Measurements from ENCODE around the gene OR4A5.
"Not testable (repeated sequence)": the region's sequence is repeated elsewhere in the genome, so short reads cannot be mapped to it uniquely, and the experiment has no call there.

Gene OR4A5

GRCh38 chr11:54706532-54706931, at the start of gene OR4A5:
OR4A5 (plus strand) TSS chr11:54706832; CDS start chr11:54706885, 53 bp downstream.
- DNase-seq (ENCODE audit: low spot score) = not testable (repeated sequence)

DNA sequence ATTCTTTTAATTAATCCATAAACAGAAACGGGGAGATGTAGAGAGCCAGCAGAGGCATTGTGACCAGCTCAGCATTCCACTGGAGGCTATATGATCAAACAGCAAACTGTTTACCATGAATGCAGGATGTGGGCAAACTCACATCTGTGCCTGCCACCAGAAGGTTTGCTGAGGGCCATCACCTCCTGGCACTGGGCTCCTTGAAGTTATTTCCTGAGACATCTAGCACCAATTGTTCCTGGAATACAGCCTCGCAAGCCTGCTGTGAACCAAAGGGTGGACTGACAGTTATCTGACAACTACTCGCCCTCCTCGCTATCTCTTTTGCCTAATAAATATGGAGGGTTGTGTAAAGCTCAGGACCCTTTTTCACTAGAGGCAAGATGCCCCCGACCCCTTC, 13.5 kb downstream of the OR4A5 start:
- not testable (repeated sequence) for DNase-seq (ENCODE audit: low spot score)

All from RKO (cell line).